GM19035 (cell line): ENCODE results near the gene OLFML2B.
"Not testable (repeated sequence)": the region's sequence is repeated elsewhere in the genome, so short reads cannot be mapped to it uniquely, and the experiment has no call there.

Source experiments
- ATAC-seq: cut with Tn5 transposase; IDR thresholded peaks from one replicate; pipeline ENCODE4 v1.9.1; 2021; ENCODE audit not compliant: unreplicated experiment

Gene OLFML2B

GRCh38 chr1:162023547-162024501, at the start of gene OLFML2B:
OLFML2B (minus strand) TSS chr1:162023869; CDS start chr1:162023430, 439 bp downstream.
- peak; percentile 66 for ATAC-seq

GRCh38 chr1:162072740-162073139, 49.1 kb upstream of the OLFML2B start:
- ATAC-seq: no peak

- ATAC-seq: no peak
These were observed 47.2 kb upstream of the OLFML2B start for GRCh38 chr1:162070825-162071224.

GRCh38 chr1:162070094-162070748, 46.6 kb upstream of the OLFML2B start:
- no peak for ATAC-seq

- peak; percentile 98 for ATAC-seq
These were observed 45.8 kb upstream of the OLFML2B start, which contains the start of gene NOS1AP for GRCh38 chr1:162069334-162070093. NOS1AP (plus strand) TSS chr1:162069691; CDS start chr1:162070178, 487 bp downstream.

- no peak for ATAC-seq
These were observed 44.6 kb upstream of the OLFML2B start for GRCh38 chr1:162068301-162068700.

GRCh38 chr1:162067466-162067865, 43.8 kb upstream of the OLFML2B start:
- no peak for ATAC-seq

- not testable (repeated sequence) for ATAC-seq
These were observed 43.2 kb upstream of the OLFML2B start for GRCh38 chr1:162066836-162067235.

GRCh38 chr1:162065016-162065415, 41.3 kb upstream of the OLFML2B start:
- ATAC-seq: no peak

GRCh38 chr1:162062542-162063015, 38.9 kb upstream of the OLFML2B start:
- no peak for ATAC-seq

- no peak for ATAC-seq
These were observed 36.6 kb upstream of the OLFML2B start for GRCh38 chr1:162060314-162060713.

GRCh38 chr1:162059721-162060120, 36.1 kb upstream of the OLFML2B start:
- no peak for ATAC-seq

- ATAC-seq: no peak
These were observed 32.9 kb upstream of the OLFML2B start for GRCh38 chr1:162056579-162056978.

GRCh38 chr1:162056043-162056442, 32.4 kb upstream of the OLFML2B start:
- ATAC-seq: peak; percentile 79

GRCh38 chr1:162055062-162055461, 31.4 kb upstream of the OLFML2B start:
- no peak for ATAC-seq

GRCh38 chr1:162053949-162054348, 30.3 kb upstream of the OLFML2B start:
- ATAC-seq: not testable (repeated sequence)

- no peak for ATAC-seq
These were observed 23.3 kb upstream of the OLFML2B start for GRCh38 chr1:162046921-162047320.

GRCh38 chr1:162042361-162042760, 18.7 kb upstream of the OLFML2B start:
- no peak for ATAC-seq

- ATAC-seq: no peak
These were observed 17.0 kb upstream of the OLFML2B start for GRCh38 chr1:162040657-162041056.

- no peak for ATAC-seq
These were observed 16.3 kb upstream of the OLFML2B start for GRCh38 chr1:162040001-162040400.

GRCh38 chr1:162038624-162039023, 15.0 kb upstream of the OLFML2B start:
- ATAC-seq: no peak
